BLaER1 treated with 17β-estradiol and CSF1 and Interleukin-3, amounts not matched to agents 10 nM and 100 nM (cell line): ENCODE measurements around the gene ZNF195.
"Not testable (repeated sequence)": the region's sequence is repeated elsewhere in the genome, so short reads cannot be mapped to it uniquely, and the experiment has no call there.

ENCODE experiments used
- H3K27ac ChIP-seq, 11 experiments: shearing (Covaris generic); formaldehyde crosslinking; 2 replicates each; pipeline ENCODE4 v1.8.1; 2022
- H3K27me3 ChIP-seq, 11 experiments: shearing (Covaris generic); formaldehyde crosslinking; 2 replicates each; pipeline ENCODE4 v1.8.1; 2022
- H3K36me3 ChIP-seq, 11 experiments: shearing (Covaris generic); formaldehyde crosslinking; 2 replicates each; pipeline ENCODE4 v1.8.1; 2022
- H3K4me1 ChIP-seq, 10 experiments: shearing (Covaris generic); formaldehyde crosslinking; 2 replicates each; pipeline ENCODE4 v1.8.1; 2022
- H3K4me2 ChIP-seq, 11 experiments: shearing (Covaris generic); formaldehyde crosslinking; 2 replicates each; pipeline ENCODE4 v1.8.1; 2022
- H3K4me3 ChIP-seq, 10 experiments: shearing (Covaris generic); formaldehyde crosslinking; 2 replicates each; pipeline ENCODE4 v1.8.1; 2022
- H3K9ac ChIP-seq, 11 experiments: shearing (Covaris generic); formaldehyde crosslinking; 2 replicates each; pipeline ENCODE4 v1.8.1; 2022
- H3K9me3 ChIP-seq, 11 experiments: shearing (Covaris generic); formaldehyde crosslinking; replicated peaks in 1 of 11; 2 replicates each; pipeline ENCODE4 v1.8.1; 2022
- H4K20me1 ChIP-seq, 11 experiments: shearing (Covaris generic); formaldehyde crosslinking; 2 replicates each; pipeline ENCODE4 v1.8.1; 2022
- Cebpa-rat ChIP-seq, 11 experiments: shearing (Covaris generic); IDR thresholded peaks; 2 replicates each; pipeline ENCODE4 v1.8.1; 2022

ZNF195 gene

DNA sequence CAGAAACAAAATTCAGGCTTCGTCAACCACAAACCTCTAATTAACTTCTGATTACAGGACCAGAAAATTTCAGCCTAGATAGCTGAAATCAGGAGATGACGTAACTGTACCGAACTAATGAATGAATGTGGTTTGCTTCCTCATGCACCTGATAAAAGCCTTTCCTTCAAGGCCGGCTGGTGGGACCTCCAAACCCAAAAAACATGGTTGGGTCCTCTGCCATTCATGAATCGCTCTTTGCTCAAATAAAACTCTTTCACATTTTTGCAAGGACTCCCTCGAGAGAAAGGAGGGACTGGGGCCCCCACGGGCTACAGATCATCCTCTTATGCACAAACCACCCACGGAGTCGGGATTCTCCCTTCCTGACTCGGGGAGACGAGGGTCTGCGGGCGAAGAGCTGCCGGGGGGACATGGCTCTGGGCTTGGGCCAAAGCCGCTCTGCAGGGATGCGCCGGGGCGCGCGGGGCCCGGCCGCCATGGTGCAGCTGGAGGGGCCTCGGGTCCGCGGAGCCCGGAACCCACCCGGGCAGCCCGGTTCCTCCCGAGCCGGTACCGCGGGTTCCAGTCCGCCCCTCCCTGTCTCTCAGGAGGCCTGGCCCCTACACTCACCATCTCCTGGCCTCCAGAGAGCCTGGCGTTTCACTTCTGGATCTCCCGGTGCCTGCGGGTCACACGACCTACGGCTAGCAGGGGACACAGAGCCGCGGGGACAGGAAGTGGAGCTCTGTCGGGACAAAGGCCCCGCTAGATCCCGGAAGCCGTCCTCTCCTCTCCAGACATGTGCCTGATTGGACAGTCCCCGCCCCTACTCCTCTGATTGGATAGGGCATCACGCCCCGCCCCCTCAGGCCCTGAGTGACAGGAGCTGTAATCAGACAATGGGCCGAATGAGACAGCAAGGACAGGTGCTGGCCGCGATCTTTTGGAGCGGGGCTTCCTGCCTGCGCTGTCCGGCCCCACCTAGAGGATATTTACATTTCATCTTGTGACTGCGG lies at the start of gene ZNF195:
Gene ZNF195, minus strand, starts transcription at position 721 of the 998 bp plus-strand sequence. Its CDS starts 106 bp downstream, at position 615.
- Histone ChIP-seq H3K9ac (peak within 1 kb of the TSS; percentile 93 to 100 (median 99)), H3K27me3 (no peaks in the 10 kb centered on the region; a peak in 1 of 22 replicates), H3K9me3 (peaks cover 40 to 54% (median 42%) of the 10 kb centered on the region in 11 experiments), H4K20me1 (peaks cover 0 to 27% (median 0%) of the 10 kb centered on the region in 11 experiments; a peak in 6 of 22 replicates), H3K4me3 (peak within 1 kb of the TSS; percentile 81 to 98 (median 93)), H3K36me3 (peaks cover 38 to 44% (median 41%) of the 10 kb centered on the region in 11 experiments), H3K27ac (peak within 1 kb of the TSS; percentile 91 to 99 (median 98)), H3K4me2 (peak within 1 kb of the TSS; percentile 63 to 89 (median 82)), H3K4me1 (peaks cover 11 to 37% (median 23%) of the 10 kb centered on the region in 10 experiments; a peak in 19 of 20 replicates)
- 0 out of 22 replicates have a peak, but pooled peaks of 1 of the 11 experiments have one; percentile 19 for TF ChIP-seq Cebpa-rat (IDR thresholded peaks at IDR 0.05)

DNA sequence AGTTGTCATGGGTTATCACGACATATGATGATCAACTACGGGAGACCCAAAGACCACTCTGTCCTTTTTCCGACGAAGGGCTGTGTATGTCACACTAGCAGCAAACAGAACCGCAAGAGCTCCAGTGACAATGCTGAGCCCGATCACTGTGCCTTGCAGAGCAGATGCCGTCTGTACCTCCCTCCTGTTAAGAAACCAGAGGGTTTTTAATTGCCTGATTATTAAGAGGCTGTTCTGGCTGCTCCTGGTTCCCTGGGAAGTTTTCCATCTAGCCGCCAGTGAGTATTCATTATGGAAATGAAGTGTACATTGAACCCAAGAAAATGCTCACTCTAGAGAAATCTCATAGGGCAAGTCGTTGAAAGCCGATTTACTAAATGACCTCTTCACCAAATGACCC lies 49.1 kb upstream of the ZNF195 start:
- not testable (repeated sequence) for H3K9ac ChIP-seq, H4K20me1 ChIP-seq, H3K27me3 ChIP-seq, H3K27ac ChIP-seq, H3K4me3 ChIP-seq, H3K9me3 ChIP-seq, H3K4me2 ChIP-seq, H3K4me1 ChIP-seq, H3K36me3 ChIP-seq

DNA sequence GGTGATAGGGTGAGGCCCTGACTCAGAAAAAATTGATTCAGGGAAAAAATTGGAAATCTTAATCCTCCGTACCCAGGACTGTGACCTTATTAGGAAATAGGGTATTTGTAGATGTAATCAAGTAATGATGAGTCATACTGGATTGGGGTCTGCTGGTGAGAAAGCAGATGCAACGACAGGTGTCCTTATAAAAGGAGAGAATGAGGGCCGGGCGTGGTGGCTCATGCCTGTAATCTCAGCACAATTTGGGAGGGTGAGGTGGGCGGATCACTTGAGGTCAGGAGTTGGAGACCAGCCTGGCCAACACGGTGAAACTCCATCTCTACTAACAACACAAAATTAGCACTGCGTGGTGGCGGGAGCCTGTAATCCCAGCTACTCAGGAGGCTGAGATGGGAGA lies 47.6 kb upstream of the ZNF195 start:
- H3K4me1 ChIP-seq, H3K4me2 ChIP-seq, H3K9ac ChIP-seq, H3K9me3 ChIP-seq, H3K27me3 ChIP-seq, H3K36me3 ChIP-seq, H3K4me3 ChIP-seq, H3K27ac ChIP-seq, H4K20me1 ChIP-seq: not testable (repeated sequence)

DNA sequence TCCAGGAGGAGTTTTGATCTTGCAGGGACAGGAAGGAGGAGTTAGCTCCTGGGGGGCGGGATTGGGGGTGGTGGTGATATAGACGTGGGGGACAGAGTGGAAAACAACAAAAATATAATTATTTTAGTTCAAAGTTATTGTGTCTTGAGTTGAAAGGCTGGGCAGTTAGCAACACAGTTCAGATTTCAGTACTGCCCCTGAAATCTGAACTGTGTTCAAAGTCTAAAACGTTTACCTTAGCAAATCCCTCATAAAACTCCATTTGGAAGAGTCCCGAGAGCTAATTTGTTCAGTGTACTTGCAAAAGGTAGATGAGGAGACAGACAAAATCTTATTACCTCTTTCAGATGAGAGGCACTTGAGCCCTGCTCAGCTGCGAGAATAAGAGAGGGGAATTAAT lies 45.0 kb upstream of the ZNF195 start:
- not testable (repeated sequence) for H3K9me3 ChIP-seq, H3K36me3 ChIP-seq, H3K9ac ChIP-seq, H3K27ac ChIP-seq, H3K4me3 ChIP-seq, H3K27me3 ChIP-seq, H4K20me1 ChIP-seq
- Histone ChIP-seq H3K4me1 (peaks cover 3 to 32% (median 25%) of the 10 kb centered on the region in 10 experiments; a peak in 17 of 20 replicates), H3K4me2 (peak overlapping the region; percentile 60 to 73 (median 67); a peak in 18 of 22 replicates)

DNA sequence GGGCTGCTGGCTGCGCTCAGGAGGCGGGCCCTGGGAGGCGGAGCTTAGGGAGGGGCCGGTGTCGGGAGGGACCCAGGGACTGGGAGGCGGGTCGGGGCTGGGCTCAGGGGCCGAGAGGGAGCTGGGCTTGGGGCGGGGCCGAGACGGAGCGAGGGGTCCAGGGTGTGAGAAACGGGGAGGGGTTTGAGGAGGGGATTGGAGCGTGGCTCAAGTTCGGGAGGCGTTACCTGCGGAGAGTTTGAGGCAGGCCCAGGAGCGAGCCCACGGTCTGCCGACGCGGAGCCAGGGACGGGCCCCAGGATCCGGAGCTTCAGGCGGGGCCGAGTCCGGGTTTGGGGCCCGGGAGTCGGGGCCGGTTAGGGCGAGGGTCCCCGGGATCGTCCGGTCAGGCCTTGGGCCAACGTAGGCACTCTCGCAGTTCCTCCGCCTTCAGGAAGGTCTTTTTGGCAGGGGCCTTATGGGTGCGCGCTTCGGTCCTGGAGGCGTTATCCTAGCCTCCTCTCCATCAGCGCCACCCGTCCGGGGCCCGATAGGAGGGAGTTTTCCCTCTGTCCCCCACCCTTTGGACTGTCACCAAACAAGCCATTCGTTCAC lies 44.3 kb upstream of the ZNF195 start:
- peaks cover 3 to 39% (median 30%) of the 10 kb centered on the region in 10 experiments; a peak in 17 of 20 replicates for H3K4me1 ChIP-seq
- peak overlapping the region in 10 of 11 experiments; percentile 64 to 80 (median 76); a peak in 15 of 22 replicates for H3K9ac ChIP-seq
- H3K4me2 ChIP-seq: peak overlapping the region; percentile 60 to 73 (median 67)
- H3K36me3 ChIP-seq, H3K9me3 ChIP-seq, H3K27me3 ChIP-seq, H4K20me1 ChIP-seq: not testable (repeated sequence)
- H3K4me3 ChIP-seq: peak overlapping the region; percentile 57 to 77 (median 70)
- H3K27ac ChIP-seq: peak overlapping the region in 4 of 11 experiments; percentile 35 to 73 (median 66); a peak in 8 of 22 replicates

DNA sequence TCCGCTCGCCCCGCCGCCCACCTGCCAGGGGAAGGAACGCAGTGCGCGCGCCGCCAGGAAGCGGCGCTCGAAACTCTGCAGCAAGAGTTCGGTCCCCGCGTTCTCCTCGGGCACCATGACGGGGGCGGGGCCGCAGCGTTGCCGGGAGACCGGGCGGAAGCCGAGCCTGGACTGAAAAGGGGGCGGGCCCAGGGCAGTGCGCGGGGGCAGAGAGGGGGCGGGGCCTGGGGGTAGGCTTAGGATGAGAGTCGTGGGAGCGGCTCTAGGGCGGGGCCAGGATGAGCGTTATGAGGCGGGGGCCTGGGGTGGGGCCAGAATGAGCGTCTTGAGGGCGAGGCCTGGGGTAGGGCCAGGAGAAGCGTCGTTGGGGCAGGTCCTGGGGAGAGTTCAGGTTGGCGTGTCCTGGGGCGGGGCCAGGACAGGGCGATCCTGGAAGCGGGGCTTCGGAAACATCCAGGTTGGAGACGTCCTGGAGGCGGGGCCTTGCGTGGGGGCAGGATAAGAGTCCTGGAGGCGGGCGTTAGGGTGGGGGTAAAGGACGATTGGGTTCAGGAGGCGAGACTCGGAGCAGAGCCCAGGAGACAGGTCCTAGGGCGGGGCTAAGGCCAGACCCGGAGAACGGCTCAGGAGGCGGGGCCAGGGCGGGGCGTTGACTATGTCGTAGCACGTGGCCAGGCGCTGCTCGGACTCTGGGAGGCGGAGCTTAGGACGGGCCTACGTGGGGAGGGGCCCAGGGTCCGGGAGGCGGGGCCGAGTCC lies 43.6 kb upstream of the ZNF195 start:
- H3K9me3 ChIP-seq: not testable (repeated sequence)
- peak overlapping the region; percentile 58 to 80 (median 72); a peak in 21 of 22 replicates for H3K27ac ChIP-seq

DNA sequence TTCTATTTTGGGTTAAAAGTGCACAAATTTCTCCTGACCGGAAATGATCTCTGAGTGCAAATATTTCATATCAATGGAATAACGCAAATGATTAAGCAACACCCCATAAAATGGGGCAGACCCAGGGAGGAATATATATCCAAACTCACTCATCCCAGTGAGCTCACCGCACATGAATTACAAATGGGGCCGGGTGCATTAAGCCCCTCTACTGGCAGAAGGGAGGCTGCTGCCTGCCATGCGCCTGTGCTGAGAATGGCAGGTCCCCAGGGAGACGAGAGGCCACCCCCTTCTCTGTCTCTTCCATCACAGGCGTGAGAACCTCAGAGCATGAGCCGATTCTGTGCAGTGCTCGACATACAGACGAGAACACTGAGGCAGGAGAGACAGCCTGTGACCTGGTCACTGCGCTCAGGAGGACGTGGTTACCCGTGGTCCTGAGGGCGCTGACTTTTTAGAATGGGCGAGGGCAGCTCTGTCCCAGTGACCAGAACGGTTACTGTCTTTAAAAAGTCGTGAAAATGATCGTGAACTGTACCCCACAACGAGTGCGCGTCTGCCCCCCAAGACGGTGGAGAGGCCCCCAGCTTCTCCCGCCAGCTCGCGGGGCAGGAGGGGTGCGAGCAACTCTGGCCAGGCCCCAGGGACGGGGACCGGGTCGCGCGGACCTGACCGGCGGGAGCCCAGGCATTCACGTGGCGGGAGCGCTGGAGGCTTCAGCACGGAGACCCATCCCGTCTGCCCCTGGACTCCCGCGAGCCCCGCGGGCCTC lies 42.8 kb upstream of the ZNF195 start:
- H3K36me3 ChIP-seq, H3K27me3 ChIP-seq, H3K9me3 ChIP-seq, H4K20me1 ChIP-seq: not testable (repeated sequence)
- Histone ChIP-seq H3K9ac (peak overlapping the region; percentile 69 to 82 (median 77); a peak in 21 of 22 replicates), H3K27ac (peak overlapping the region in 10 of 11 experiments; percentile 38 to 75 (median 70); a peak in 19 of 22 replicates), H3K4me1 (peaks cover 3 to 50% (median 40%) of the 10 kb centered on the region in 10 experiments; a peak in 17 of 20 replicates), H3K4me3 (peak overlapping the region; percentile 65 to 77 (median 71)), H3K4me2 (peak overlapping the region; percentile 83 to 98 (median 95))

More for the DNA sequence above, 43.6 kb upstream of the ZNF195 start:
- H4K20me1 ChIP-seq, H3K27me3 ChIP-seq, H3K36me3 ChIP-seq: not testable (repeated sequence)
- peak overlapping the region; percentile 83 to 98 (median 95) for H3K4me2 ChIP-seq
- H3K4me3 ChIP-seq: peak overlapping the region; percentile 65 to 77 (median 71)
- H3K4me1 ChIP-seq: peaks cover 3 to 46% (median 37%) of the 10 kb centered on the region in 10 experiments; a peak in 17 of 20 replicates
- peak overlapping the region; percentile 70 to 82 (median 79) for H3K9ac ChIP-seq

DNA sequence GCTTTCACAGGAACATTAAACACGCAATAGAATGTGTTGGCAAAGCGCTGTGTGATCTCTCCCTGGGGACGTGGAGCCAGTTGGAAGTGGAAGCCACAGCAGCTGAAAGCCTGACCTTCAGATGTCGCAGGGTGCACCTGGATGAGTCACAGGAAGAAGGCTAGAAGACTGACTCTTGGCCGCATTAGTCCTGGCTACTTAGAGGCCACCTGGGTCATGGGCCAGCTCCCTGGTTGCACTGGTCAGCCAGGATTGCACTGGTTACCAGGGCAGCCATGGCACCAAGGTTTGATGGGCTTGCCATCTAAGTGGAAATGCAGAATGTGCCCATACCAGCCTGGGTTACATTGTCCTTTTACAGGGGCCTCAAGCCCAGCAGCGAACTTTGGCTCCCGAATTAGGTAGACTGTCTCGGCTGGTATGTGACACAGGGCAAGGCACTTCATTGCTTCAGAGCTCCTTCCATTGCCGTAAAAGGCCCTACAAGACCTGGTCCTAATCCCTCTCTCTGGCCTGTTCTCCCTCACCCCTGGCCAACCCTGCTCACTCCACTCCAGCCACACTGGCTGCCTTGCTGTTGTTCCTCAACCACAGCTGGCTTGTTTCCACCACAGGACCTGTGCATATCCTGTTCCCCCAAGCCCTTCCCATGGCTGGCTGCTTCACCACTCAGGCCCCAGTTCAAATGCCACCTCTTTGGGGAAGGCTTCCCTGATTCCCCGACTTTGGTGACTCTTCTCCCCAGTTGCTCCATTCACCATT lies 41.5 kb upstream of the ZNF195 start:
- H3K4me1 ChIP-seq: peaks cover 3 to 50% (median 40%) of the 10 kb centered on the region in 10 experiments; a peak in 17 of 20 replicates
- not testable (repeated sequence) for H3K36me3 ChIP-seq, H3K4me3 ChIP-seq, H3K9ac ChIP-seq, H3K27ac ChIP-seq, H4K20me1 ChIP-seq, H3K9me3 ChIP-seq, H3K27me3 ChIP-seq
- H3K4me2 ChIP-seq: peak overlapping the region in 8 of 11 experiments; percentile 28 to 59 (median 44); a peak in 16 of 22 replicates

DNA sequence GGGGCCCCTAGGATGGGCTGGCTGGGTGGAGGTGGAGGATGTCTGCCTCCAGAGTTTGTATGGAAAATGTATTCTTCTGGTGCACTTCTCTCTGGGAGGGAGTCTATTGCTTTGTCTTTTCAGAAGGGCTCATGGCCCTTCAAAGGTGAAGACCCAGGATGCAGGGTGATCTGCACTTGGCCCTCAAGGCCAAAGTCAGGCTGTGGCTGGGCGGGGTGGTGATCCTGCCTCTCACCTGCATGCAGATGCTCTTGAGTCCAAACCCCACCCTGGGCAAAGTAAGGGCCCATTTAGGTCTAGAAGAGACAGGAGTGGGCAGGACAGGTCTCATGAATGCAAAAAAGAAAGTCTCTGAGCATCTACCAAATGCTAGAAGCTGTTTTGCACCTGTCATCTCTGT lies 40.5 kb upstream of the ZNF195 start:
- H3K9me3 ChIP-seq, H3K27ac ChIP-seq, H3K4me3 ChIP-seq, H3K27me3 ChIP-seq, H3K9ac ChIP-seq, H3K36me3 ChIP-seq, H4K20me1 ChIP-seq: not testable (repeated sequence)
- Histone ChIP-seq H3K4me2 (peak overlapping the region in 4 of 11 experiments; percentile 57 to 69 (median 64); a peak in 4 of 22 replicates), H3K4me1 (peaks cover 3 to 50% (median 40%) of the 10 kb centered on the region in 10 experiments; a peak in 17 of 20 replicates)

DNA sequence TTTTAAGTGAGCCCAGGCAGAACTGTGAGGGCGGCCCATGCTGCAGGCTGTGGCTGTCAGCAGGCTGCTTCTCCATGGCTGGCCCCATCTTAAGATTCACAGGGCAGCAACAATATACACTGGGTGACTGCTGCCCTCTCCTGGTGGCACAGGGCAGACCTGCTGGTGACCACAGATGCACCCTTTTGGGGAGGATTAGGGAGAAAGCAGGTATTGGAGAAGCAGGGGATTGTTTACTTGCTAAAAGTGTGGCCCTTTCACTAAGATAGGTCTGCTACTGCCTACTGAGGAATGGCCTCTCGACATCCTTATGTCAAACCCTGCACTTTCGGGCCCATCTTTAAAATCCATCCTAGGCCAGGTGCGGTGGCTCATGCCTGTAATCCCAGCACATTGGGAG lies 38.1 kb upstream of the ZNF195 start:
- not testable (repeated sequence) for H3K4me3 ChIP-seq, H3K36me3 ChIP-seq, H3K9me3 ChIP-seq, H3K27me3 ChIP-seq, H4K20me1 ChIP-seq, H3K9ac ChIP-seq, H3K27ac ChIP-seq
- H3K4me2 ChIP-seq: peak overlapping the region in 2 of 11 experiments; percentile 63 to 69; a peak in 3 of 22 replicates
- peaks cover 3 to 50% (median 40%) of the 10 kb centered on the region in 10 experiments; a peak in 17 of 20 replicates for H3K4me1 ChIP-seq

DNA sequence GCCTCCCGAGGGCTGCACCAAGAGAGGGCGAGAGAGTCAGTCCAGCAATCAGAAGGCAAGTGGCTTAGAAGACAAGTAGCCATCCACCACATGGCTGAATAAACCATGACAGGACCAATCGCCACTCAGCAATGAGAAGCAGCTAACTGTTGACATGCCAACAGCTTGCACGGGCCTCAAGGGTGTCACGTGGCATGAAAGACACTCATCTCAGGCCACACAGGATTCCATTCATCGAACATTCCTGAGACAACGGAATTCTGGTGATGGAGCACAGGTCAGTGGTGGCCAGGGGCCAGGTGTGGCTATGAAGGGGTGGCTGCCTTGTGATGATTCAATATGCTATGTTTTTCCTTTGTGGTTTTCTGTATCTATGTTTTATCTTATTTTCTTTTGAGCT lies 36.4 kb upstream of the ZNF195 start:
- not testable (repeated sequence) for H3K9me3 ChIP-seq, H3K9ac ChIP-seq, H3K36me3 ChIP-seq, H3K27me3 ChIP-seq, H3K4me2 ChIP-seq, H4K20me1 ChIP-seq, H3K4me3 ChIP-seq, H3K27ac ChIP-seq
- H3K4me1 ChIP-seq: peaks cover 0 to 32% (median 26%) of the 10 kb centered on the region in 10 experiments; a peak in 14 of 20 replicates
